Right ventricle myocardium superior (tissue), 1 donor: ENCODE data around the gene SATB2. TPM values are rescaled to one million over a fixed set of nuclear protein-coding genes. Genes with fewer than 3 reads are reported as not detected.

Experiments
- ATAC-seq: fragments of 200-7000 bp; cut with Tn5 transposase; one replicate; pipeline ENCODE4 v1.9.1; 2020; ENCODE audit warnings: mild to moderate bottlenecking; ENCODE audit not compliant: poor library complexity
- DNase-seq: peaks from one replicate; pipeline ENCODE4 v3.0.0-alpha.2; 2020
- intact Hi-C: fragments of 100-400 bp; cut with DNase I; formaldehyde crosslinking; loops from one replicate; pipeline ENCODE4 v1.11.2; 2022
- total RNA-seq: library from RNA; stranded (reverse); fragmentation: NEBNext Ultra II Directional; extraction: Animal tissue kit (Norgen Biotek cat#: 25700); gene quantifications from one replicate; pipeline ENCODE4 v1.2.1, GENCODE V29; 2021
- donor health status: DM: no; HTN: yes; CAD: no; lungs with severe emphysema.

The SATB2 gene
- total RNA-seq, 1 donor from 2014 or later, result 1.3 TPM

GRCh38 chr2:199364153-199364552, 93.6 kb downstream of the SATB2 start:
- intact Hi-C loops, result no loop called here
- ATAC-seq, result no peak

GRCh38 chr2:199356412-199356811, 101.3 kb downstream of the SATB2 start:
- DNase-seq (no peak), ATAC-seq (no peak)

More at GRCh38 chr2:199364153-199364552, 93.6 kb downstream of the SATB2 start:
- no peak for DNase-seq

GRCh38 chr2:199348871-199349270, 108.9 kb downstream of the SATB2 start:
- ATAC-seq, result no peak
- intact Hi-C loops, result no loop called here
- DNase-seq, result no peak

More at GRCh38 chr2:199356412-199356811, 101.3 kb downstream of the SATB2 start:
- intact Hi-C loops, result no loop called here

GRCh38 chr2:199344012-199344411, 113.7 kb downstream of the SATB2 start:
- no peak for DNase-seq
- intact Hi-C loops, result no loop called here
- ATAC-seq, result no peak

- intact Hi-C loops, result no loop called here
- no peak for DNase-seq
- ATAC-seq, result no peak
Observed at GRCh38 chr2:199342334-199342733, 115.4 kb downstream of the SATB2 start.

- ATAC-seq (no peak), DNase-seq (no peak)
- intact Hi-C loops, result no loop called here
Observed at GRCh38 chr2:199341123-199341522, 116.6 kb downstream of the SATB2 start.

- ATAC-seq, result no peak
- DNase-seq, result no peak
- intact Hi-C loops, result no loop called here
Observed at GRCh38 chr2:199339891-199340605, 117.7 kb downstream of the SATB2 start.

GRCh38 chr2:199336546-199336945, 121.2 kb downstream of the SATB2 start:
- intact Hi-C loops, result no loop called here
- ATAC-seq (no peak), DNase-seq (no peak)

GRCh38 chr2:199335502-199335901, 122.2 kb downstream of the SATB2 start:
- no peak for ATAC-seq
- intact Hi-C loops, result no loop called here
- no peak for DNase-seq

- intact Hi-C loops, result no loop called here
- no peak for ATAC-seq
Observed at GRCh38 chr2:199329466-199329865, 128.3 kb downstream of the SATB2 start.

GRCh38 chr2:199329031-199329430, 128.7 kb downstream of the SATB2 start:
- intact Hi-C loops, result no loop called here
- DNase-seq, result no peak

More at GRCh38 chr2:199329466-199329865, 128.3 kb downstream of the SATB2 start:
- no peak for DNase-seq

GRCh38 chr2:199325881-199326280, 131.9 kb downstream of the SATB2 start:
- intact Hi-C loops, result no loop called here
- DNase-seq, result no peak
- ATAC-seq, result no peak

More at GRCh38 chr2:199329031-199329430, 128.7 kb downstream of the SATB2 start:
- ATAC-seq, result no peak

- DNase-seq (no peak), ATAC-seq (no peak)
- intact Hi-C loops, result no loop called here
Observed at GRCh38 chr2:199322151-199322550, 135.6 kb downstream of the SATB2 start.

GRCh38 chr2:199317646-199318045, 140.1 kb downstream of the SATB2 start:
- DNase-seq (no peak), ATAC-seq (no peak)
- intact Hi-C loops, result no loop called here

GRCh38 chr2:199316851-199317250, 140.9 kb downstream of the SATB2 start:
- ATAC-seq (no peak), DNase-seq (no peak)
- intact Hi-C loops, result no loop called here

- DNase-seq, result no peak
- intact Hi-C loops, result no loop called here
- no peak for ATAC-seq
Observed at GRCh38 chr2:199315299-199316179, 142.2 kb downstream of the SATB2 start.

GRCh38 chr2:199312931-199313330, 144.8 kb downstream of the SATB2 start:
- intact Hi-C loops, result no loop called here
- DNase-seq (no peak), ATAC-seq (no peak)

- ATAC-seq, result no peak
- intact Hi-C loops, result no loop called here
- no peak for DNase-seq
Observed at GRCh38 chr2:199310771-199311585, 146.8 kb downstream of the SATB2 start.

- ATAC-seq (no peak), DNase-seq (no peak)
- intact Hi-C loops, result no loop called here
Observed at GRCh38 chr2:199309973-199310372, 147.8 kb downstream of the SATB2 start.
